Stimulated activated CD4-positive, alpha-beta T cell treated with anti-CD3 and anti-CD28 coated beads, TNF-alpha, amount 100 ng/mL, for 48 hours (primary cell): ENCODE data around the gene SLC10A2.
"Not testable (repeated sequence)": the region's sequence is repeated elsewhere in the genome, so short reads cannot be mapped to it uniquely, and the experiment has no call there.

Experiments used
- DNase-seq, 3 donors: peaks; one replicate each; pipeline ENCODE4 v3.0.0-alpha.2; 2020; ENCODE audit warnings: low read depth in 3 of 3

The SLC10A2 gene, protein sequence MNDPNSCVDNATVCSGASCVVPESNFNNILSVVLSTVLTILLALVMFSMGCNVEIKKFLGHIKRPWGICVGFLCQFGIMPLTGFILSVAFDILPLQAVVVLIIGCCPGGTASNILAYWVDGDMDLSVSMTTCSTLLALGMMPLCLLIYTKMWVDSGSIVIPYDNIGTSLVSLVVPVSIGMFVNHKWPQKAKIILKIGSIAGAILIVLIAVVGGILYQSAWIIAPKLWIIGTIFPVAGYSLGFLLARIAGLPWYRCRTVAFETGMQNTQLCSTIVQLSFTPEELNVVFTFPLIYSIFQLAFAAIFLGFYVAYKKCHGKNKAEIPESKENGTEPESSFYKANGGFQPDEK

DNA sequence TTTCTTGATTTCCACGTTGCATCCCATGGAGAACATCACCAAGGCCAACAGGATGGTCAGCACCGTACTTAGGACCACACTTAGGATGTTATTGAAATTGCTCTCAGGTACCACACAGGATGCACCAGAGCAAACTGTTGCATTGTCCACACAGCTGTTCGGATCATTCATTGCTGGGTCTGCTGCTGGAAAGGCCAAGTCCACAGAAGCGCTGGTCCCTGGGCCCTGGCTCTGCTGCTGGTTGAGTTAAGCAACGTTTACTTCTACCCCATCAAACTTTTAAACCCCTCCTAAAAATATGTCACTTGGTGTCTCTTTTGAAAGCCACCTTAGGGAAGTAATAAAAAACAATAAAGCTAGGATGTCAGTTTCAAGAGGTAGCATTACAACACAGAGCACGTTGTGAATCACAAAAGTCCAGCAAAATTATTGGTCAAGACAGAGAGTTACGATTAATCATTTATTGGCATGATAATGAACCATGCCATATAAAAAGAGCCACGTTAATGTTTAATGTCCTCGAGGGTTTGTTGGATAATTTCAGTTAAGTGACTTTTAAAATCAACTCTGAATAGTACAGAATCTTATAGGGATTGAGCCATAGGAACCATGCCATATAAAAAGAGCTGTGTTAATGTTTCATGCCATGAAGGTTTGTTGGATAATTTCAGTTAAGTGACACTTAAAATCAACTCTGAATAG is at the start of gene SLC10A2:
Gene SLC10A2, minus strand, starts transcription at position 339 of the 702 bp plus-strand sequence. Its CDS starts 168 bp downstream, at position 171.
- DNase-seq = no peak

DNA sequence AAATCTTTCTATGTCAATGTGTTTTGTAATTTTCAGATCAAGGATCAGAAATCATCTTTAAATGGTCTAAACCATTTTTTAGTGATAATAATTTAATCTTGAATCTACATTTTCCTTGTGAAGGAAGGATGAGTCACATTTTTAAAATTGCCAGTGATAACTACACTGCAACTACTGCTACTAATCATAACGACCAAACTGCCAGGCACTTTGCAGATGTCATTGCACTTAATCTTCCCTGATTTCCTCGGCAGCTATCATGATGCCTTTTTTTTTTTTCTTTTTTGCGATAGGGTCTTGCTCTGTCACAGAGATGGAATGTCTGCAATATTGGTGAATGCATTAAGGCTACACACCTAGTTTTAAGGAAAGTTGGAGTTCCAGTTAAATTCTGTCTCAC is 41.4 kb upstream of the SLC10A2 start:
- DNase-seq = no peak

DNA sequence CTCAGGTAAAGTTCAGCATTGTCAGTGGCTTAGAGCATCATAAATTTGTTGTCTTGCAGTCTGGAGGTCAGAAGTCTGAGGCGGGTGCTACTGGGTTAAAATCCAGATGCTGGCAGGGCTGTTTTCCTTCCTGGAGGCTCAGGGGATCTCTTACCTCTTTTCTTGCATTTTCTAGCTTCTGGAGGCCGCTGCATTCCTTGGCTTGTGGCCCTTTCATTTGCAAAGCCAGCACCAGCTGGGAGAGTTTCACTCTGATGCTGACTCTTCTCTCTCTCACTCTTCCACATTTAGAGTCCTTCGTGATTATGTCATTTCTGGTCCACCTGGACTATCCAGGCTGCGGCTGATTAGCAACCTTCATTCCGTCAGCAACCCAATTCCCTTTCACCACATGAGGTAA is 38.1 kb upstream of the SLC10A2 start:
- DNase-seq = no peak

DNA sequence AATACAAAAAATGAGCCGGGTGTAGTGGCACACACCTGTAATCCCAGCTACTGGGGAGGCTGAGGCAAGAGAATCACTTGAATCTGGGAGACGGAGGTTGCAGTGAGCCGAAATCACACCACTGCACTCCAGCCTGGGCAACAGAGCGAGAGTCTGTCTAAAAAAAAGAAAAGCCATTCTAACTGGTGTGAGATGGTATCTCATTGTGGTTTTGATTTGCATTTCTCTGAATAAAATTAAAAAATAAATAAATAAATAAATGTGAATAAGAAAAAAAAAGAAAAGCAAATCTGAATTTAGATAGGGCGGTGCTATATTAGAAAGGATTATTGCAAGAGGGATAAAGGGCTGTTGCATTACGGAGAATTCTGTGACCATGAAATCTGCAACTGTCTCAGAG is 37.2 kb upstream of the SLC10A2 start:
- not testable (repeated sequence) for DNase-seq

DNA sequence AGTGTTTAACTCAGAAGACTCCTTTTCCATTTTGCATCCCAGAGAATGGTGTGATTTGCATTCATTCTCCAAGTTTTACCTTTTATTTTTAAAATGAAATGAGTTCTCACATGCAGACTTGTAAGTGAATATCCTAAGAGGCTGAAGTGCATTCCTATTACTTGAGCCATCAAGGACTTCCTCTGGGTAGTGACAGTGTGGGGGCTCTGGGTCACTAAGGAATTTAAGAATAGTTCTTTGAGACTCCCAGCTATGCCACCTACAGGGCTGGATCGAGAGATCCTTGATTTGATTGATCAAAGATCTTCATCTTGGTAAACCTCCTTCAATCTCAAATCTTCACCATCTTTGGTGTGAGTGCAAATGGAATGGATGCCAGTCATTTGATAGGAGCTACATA is 36.3 kb upstream of the SLC10A2 start:
- no peak for DNase-seq

DNA sequence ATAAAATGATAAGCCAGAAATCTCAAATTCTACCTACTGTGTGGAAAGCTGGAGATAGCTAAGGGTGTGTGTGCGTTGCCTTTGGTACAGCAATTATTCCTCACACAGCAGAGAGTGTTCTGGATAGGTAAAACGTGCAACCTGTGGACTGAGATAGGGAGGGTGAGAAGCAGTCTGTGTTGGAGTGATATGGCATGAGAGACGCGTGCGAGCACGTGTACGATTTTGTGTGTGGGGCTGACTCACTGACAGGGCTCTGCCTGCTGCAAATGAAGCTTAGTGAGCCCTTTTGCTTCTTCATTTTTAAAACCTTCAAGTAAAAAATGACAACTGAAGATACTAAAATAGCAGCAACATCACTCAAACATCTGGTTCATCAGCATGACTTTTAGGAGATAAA is 35.7 kb upstream of the SLC10A2 start:
- no peak for DNase-seq

DNA sequence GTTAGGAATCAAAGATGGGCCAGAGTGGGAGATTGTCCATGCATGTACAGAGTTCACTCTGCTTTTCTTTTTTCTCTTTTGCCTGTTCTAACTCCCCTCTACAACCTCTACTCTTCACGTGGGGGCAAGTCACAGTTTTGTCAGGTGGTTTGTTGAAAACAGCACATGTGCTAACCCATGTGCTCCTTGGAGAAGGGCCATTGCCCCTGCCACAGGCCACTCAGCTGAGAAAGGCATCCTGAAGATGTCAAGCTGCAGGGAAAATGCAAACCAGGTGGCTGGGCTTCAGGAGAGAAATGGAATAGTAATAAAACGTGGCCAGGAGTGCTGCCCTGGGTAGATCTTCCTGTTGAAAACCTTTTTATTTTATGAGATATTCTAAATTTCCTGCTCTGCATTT is 35.3 kb upstream of the SLC10A2 start:
- DNase-seq = no peak

DNA sequence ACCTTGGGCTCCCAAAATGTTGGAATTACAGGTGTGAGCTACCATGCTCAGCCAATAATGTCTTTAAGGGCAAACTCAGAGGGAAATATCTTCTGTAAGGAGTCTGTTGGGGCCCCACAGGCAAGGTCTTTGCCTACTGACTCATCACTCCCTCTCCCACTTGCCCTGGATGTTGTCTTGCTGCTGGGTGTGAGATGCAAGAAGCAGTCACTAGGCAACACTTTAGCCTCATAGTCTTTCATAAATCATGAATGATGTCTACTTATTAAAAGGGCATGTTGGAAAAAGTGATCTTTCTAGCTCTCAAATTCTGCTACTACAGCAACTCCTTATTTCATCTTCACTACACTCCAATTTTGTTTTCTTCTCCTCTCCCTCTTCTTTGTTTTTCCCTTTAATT is 34.6 kb upstream of the SLC10A2 start:
- DNase-seq = no peak

DNA sequence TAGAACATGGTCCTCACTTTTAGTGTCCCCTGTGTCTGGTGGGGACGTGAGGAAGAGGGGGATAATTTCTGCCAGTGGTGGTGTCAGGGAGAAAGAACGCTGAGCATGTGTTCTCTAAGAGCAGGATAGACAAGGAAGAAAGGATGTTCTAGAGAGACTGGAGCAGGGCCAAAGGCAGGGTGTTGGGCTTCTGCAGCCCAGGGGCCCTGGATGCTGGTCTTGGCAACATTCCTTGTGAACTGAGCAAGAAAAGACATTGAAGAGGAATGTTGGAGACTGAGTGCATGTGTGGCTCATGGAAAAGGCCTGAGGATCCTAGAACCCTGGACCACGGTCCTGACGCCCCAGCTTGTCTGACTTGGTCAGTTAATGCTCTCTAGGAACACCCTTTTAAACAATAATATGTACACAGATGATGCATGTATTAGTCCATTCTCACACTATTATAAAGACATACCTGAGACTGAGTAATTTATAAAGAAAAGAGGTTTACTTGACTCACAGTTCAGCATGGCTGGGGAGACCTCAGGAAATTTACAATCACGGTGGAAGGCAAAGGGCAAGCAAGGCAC is 33.6 kb upstream of the SLC10A2 start:
- DNase-seq = no peak

DNA sequence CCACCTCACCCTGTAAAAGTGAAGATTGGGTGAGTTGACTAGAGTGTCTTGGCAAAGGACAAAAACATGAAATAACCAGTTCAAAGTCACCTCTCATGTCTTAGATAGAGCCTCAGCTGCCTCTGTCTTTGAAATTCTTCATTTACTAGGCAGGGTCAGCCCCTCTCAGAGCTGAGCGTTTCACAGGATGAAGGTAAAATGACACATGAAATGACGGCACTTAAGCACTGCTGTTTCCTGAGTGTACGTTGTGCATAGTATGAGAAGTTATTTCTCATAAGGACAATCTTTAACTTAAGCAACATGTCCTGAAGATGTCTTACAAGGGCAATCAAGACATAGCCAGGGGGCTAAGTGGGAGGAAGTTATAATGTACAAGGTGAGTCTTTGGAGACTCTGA is 32.3 kb upstream of the SLC10A2 start:
- DNase-seq = no peak

DNA sequence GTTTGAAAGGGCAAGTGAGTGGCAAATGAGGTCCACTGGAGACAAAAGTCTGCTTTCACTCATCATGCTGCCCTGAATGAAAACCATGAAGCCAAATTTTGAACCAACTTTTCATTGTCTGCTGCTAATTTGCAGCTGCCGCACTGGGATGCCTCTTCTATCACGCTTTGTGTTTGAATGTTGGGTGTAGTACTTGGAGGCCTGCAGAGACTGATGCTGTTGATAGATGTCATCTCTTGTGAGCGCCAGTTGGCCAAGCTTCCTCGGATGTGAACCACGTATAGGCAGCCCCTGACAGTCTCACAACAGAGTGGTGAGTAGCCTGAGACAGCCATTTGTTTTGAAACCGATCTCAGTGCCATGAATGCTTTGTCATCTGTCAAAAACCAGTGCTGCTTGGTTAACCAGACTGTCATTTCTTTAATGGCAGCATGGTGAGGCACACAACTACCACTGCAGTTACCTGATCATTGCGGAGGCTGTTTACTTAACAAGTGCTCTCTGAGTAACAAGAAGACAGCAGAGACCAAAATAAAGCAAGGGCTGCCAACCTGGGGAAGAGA is 31.2 kb upstream of the SLC10A2 start:
- no peak for DNase-seq

DNA sequence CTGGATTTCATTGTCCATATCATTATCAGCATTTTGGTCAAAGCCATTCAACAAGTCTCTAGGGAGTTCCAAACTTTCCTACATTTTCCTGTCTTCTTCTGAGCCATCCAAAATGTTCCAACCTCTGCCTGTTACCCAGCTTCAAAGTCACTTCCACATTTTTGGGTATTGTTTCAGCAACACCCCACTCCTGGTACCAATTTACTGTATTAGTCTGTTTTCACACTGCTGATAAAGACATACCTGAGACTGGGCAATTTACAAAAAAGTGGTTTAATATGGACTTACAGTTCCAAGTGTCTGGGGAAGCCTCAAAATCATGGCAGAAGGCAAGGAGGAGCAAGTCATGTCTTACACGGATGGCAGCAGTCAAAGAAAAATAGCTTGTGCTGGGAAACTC is 27.4 kb upstream of the SLC10A2 start:
- not testable (repeated sequence) for DNase-seq

DNA sequence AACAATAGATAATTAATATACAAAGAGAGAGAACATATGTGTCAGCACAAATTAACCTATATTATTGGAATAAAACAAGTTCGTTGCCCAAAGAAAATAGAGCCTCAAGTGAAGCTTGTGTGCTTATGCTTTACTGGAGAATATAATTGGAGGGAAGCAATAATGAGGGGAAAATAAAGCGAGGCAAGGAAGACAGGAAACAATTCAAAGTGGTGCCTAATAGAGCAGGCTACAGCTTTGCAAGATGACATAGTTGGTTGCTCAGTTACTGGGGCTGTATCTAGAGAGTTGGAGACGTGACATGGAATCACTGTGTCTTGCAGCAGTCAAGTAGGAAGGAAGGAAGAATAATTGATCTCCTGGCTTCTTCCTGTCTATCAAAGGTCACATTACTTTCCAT is 21.1 kb upstream of the SLC10A2 start:
- DNase-seq = no peak

DNA sequence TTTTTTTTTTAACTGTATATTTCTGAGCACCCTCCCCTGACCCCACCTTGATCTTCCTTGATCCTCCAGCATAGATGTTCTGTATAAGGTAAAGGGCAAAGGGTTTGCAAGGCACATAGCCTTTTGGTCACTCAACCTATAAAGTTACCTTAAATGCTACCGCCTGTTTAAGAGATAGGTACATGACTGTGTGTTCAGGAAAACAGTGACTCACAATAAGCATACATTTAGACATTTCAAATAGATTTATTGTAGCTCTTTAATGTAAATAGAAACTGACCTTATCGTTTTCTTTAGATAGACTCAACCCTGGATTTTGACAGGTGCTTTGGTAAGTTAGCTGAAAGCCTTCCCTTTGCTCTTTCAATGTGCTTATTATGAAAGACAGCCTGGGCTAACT is 15.2 kb upstream of the SLC10A2 start:
- DNase-seq = no peak

DNA sequence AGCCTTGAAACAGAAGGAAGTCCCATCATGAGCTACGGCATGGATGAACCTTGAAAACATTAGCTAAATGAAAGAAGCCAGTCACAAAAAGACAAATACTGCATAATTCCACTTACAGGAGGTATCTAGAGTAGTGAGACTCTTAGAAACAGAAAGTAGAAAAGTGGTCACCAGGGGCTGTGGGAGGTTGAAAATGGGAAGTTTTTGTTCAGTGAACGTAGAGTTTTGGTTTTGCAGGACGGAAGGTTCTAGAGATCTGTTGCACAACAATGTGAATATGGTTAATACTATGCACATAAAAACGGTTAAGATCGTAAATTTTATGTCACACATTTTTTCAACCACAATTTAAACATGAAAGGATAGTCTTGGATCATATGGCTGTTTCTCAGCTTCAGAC is 11.9 kb upstream of the SLC10A2 start:
- DNase-seq = no peak

DNA sequence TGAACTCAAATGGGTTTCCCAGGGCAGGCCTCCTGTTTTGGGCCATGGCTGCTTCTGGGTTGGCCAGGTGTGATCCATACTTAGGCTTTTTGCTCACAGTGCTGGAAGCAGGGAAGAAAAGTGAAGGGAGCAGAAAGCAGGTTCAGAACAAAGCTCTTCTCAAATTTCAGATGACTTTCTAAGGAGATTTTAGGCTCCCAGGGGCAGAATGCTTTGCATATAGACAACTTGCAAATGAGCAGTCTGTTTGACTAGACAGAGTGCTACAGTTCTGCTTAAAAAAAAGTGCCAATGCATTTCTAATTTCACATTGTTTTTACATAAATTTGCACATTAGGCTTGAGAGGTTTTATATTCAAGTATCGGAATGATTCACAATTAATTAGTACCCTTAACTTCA is 2.6 kb upstream of the SLC10A2 start:
- DNase-seq = no peak

DNA sequence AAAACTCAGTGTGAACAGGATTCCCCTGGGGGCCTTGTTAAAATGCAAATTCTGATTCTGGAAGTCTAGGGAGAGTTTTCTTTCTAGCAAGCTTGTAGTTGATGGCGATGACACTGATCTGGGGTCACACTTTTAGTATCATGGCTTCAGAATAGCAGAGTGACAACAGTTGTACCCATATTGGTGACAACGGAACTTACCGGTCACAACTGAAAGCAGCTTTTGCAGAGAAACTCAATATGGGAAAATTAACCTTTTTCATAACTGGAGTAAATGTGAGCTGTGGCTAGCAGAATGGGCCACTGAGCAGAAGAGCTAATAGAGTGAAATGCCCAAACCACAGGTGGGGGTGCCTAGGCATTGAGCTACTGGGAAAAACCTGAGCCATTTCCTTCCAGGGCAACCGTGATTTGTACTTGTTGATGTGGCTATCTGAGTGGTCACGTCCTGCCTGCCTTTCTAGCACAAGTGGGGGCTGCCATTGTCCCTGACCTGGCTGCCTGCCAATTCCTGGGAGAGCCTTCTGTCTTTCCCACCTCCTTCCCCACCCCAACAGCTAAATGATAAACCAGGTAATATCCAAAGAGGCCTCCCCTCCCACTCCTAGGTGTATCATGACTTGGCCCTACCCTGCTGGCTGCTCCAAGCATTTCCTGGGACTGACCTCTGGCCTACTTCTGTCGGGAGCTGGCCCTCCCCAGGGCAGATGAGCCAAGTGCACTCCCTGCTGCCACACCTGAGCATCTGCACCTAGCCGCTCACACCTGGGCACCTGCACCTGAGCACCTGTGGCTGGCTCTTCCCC is 1.7 kb upstream of the SLC10A2 start:
- DNase-seq = no peak

DNA sequence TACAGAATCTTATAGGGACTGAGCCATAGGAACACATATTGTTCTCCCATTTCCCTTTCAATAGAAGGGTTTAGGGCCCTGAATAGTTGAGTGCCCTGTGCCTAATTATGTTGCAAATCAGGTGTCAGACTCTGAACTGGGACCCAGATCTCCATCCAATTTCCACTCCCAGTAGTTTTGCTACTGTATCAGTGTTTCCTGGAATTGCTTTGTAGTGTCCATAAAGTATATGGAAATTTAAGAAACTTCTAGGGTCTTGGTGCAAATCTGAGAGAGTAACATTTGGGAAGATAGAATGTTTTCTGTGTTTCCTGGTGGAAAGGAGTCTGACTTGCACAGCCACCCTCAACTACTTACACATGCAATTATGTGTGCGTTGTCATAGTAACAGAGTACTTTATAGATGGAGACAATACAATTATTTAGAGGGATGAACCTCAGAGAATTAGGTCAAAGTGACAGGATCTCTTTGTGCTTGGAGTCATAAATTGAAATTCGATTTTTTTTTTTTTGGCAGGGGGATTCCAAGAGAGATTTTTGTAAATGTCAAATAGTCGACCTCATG is 646 bp upstream of the SLC10A2 start:
- DNase-seq = no peak

DNA sequence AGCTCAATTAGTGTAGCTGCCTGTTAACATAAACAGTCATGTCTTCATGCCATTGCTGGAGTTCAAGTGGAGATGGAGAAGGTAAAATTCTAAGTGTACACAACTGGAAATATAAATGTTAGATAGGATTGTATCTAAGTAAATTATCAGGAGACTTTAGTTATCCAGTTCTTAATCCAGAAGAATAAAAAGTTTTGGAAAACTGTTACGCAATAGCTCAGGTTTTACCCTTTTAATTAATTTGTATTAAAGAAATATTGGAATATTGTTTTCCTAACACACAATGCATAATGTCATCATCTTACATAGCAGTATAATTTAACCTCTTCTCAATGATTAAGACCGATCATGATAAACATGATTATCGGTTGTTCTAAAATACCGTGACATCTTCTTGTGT is 2.8 kb downstream of the SLC10A2 start:
- no peak for DNase-seq

DNA sequence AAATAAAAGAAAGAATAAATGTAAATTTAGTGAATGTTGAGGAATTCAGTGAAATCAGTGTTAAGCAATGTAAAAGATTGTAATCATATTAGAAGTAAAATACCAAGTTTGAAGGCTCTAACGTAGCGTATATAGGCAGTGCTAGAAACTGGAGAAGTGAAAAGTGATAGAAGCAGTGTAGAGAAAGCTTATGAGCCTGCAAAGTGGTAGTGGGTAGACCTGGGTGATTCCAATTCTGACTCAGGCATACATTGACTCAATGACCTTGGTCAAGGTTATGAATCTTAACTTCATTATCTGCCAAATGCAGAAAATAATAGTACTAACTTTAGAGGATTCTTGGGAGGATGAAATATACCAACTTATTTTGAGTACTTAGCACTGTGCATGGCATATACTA is 4.1 kb downstream of the SLC10A2 start:
- no peak for DNase-seq

DNA sequence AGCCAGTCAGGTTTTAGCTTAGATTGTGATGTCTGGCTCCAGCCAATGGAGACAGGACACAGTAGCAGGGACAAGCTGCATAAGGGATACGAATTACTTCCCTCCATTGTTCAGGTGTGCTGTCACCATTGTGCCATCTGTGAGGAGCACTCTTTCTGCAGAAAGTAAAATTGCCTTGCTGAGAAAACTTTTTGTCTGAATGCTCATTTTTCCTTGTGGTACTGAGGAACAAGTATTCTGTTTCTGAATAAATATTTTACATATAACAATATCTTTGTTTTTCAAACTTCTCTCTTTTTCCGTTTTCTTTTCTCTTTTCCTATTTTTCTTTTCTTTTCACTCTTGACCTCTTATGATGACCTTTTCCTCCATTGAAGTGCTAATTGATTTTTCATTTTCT is 10.2 kb downstream of the SLC10A2 start:
- no peak for DNase-seq

DNA sequence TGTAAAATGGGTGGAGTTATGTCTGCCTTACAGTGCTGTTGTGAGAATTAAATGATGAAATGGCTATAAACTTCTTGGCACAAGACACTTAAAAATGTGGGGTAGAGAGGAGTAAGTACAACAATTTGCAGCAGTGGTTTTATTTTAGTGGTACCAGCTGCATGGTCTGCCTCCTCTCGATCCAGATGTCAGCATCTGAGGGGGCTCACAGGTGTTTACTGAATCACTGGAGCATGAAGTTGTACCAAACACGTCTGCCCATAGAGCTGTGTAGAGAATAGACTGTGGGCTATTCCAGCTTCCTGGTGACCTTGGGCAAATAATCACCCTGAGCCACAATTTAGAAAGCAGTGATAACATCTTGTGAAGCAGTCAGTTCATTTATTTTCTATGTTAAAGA is 11.1 kb downstream of the SLC10A2 start:
- DNase-seq = no peak
